RWPE1 (cell line): ENCODE results near the gene ADAMTS10.

ENCODE experiments used
- CTCF ChIA-PET: fragments of 350-600 bp; sonication (Branson Sonifier 250); formaldehyde crosslinking; extraction: SDS; loops from one replicate; lab custom pipeline; 2021; lab: Yijun Ruan, JAX
- POLR2A ChIA-PET: fragments of 400-600 bp; formaldehyde crosslinking; extraction: SDS; loops from one replicate; lab custom pipeline; 2020; ENCODE audit warnings: antibody characterized with exemption; ENCODE audit not compliant: low non-redundant PET; lab: Yijun Ruan, JAX
- DNase-seq: peaks from one replicate; pipeline ENCODE4 v3.0.0; 2012; ENCODE audit warnings: low spot score
- H3K27ac ChIP-seq: fragments of 450-650 bp; 2 replicates; pipeline ENCODE4 v1.5.1; 2017
- TF ChIP-seq, protein P1 (sequence below): fragments of 450-650 bp; conservative IDR thresholded peaks from 2 replicates; pipeline ENCODE4 v1.5.1; 2017; ENCODE audit warnings: low read depth, mild to moderate bottlenecking

ADAMTS10 gene

DNA sequence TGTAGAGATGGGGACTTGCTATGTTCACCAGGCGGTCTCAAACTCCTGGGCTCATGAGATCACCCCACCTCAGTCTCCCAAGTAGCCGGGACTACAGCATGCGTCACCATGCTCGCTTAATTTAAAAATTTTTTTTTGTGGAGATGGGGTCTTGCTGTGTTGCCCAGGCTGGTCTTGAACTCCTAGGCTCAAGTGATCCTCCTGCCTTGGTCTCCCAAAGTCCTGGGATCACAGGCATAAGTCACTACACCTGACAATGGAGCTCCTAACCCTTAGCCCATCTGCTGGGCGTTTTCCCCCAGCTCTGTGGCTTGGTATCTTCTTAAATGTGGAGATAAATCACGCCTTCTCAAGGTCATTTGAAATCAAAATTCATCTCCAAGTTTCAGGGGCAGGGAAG, 6.3 kb upstream of the ADAMTS10 start:
- TF ChIP-seq, protein P1, sequence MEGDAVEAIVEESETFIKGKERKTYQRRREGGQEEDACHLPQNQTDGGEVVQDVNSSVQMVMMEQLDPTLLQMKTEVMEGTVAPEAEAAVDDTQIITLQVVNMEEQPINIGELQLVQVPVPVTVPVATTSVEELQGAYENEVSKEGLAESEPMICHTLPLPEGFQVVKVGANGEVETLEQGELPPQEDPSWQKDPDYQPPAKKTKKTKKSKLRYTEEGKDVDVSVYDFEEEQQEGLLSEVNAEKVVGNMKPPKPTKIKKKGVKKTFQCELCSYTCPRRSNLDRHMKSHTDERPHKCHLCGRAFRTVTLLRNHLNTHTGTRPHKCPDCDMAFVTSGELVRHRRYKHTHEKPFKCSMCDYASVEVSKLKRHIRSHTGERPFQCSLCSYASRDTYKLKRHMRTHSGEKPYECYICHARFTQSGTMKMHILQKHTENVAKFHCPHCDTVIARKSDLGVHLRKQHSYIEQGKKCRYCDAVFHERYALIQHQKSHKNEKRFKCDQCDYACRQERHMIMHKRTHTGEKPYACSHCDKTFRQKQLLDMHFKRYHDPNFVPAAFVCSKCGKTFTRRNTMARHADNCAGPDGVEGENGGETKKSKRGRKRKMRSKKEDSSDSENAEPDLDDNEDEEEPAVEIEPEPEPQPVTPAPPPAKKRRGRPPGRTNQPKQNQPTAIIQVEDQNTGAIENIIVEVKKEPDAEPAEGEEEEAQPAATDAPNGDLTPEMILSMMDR, result no peak
- ChIA-PET CTCF (interaction anchor here (0.7 kb wide), 1 partner anchor 77 kb away, joined by 3 read pairs; no protein-coding TSS in a partner anchor), POLR2A (interaction anchor here (0.6 kb wide), 1 partner anchor 1796 kb away, joined by 4 read pairs; no protein-coding TSS in a partner anchor)
- DNase-seq, result no peak
- no peak overlapping the region for H3K27ac ChIP-seq

DNA sequence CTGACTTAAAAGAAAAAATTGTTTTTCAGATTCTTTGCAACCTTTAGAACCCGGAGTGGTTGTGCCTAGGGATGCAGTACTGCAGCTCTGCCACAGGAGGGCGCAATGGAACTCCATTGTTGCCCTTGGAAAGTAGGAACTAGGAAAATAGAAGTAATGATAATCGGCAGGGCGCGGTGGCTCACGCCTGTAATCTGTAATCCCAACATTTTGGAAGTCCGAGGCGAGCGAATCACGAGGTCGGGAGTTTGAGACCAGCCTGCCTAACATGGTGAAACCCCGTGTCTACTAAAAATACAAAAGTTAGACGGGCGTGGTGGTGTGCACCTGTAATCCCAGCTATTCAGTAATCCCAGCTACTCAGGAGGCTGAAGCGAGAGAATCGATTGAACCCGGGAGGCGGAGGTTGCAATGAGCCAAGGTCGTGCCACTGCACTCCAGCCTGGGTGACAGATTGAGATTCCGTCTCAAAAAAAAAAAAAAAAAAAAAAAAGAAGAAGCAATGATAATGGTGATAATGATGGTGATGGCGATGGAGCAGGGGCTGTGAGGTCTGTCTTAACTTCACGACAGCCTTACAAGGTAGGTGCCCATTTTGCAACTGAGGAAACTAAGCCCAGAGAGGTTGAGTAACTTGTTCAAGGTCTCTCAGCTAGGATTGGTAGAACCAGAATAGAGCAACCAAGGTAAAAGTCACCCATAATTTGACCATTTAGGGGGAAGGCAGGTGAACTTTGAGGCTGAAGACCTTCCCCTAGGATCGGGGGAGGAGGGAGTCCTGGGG, 5.5 kb upstream of the ADAMTS10 start:
- TF ChIP-seq, protein P1, result peak; percentile 75
- DNase-seq, result peak; percentile 55

DNA sequence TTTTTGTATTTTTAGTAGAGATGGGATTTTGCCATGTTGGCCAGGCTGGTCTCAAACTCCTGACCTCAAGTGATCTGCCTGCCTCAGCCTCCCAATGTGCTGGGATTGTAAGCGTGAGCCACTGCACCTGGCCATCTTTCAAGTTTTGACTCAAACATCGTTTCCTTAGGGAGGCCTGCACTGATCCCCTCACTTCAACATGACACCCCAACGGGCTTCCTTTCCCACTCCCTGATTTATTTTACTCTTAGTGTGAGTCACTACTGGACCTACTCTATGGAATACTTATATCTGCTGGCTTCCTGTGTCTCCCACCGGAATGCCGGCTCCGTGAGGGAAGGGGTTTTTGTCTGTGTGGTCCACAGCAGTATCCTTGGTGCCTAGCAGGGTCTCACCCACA, 4.5 kb upstream of the ADAMTS10 start:
- H3K27ac ChIP-seq, result no peak overlapping the region
- DNase-seq, result no peak
- CTCF ChIA-PET, result interaction anchor here (0.8 kb wide), 2 partner anchors 27 to 33 kb away, joined by 4 read pairs; no protein-coding TSS in a partner anchor
- POLR2A ChIA-PET, result no interaction called here
- TF ChIP-seq, protein P1, result no peak

More for the DNA sequence above, 5.5 kb upstream of the ADAMTS10 start:
- no peak overlapping the region for H3K27ac ChIP-seq
- CTCF ChIA-PET, result interaction anchor here (0.8 kb wide), 2 partner anchors 26 to 34 kb away, joined by 4 read pairs; no protein-coding TSS in a partner anchor
- POLR2A ChIA-PET, result no interaction called here

DNA sequence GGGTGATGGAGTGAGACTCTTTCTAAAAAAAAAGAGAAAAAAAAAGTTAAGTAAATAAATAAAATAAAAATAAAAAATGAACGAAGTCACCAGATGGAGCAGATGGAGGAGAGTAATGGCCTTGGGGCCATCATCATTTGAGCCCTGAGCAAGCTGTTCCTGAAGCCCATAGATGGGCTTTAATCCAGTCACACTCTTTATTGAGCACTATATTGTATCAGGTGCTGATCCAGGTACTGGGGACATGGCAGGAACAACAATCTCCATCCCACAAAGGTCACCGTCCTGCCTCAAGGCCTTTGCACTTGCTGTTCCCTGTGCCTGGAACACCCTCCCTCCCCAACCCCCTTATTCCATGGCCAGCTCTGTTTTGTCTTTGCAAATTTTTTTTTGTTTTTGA, 3.9 kb upstream of the ADAMTS10 start:
- no peak overlapping the region for H3K27ac ChIP-seq
- ChIA-PET CTCF (interaction anchor here (0.6 kb wide), 2 partner anchors 18 to 465 kb away, joined by 3 to 4 read pairs; partner anchors contain the start of gene FBN3), POLR2A (no interaction called here)
- no peak for DNase-seq
- TF ChIP-seq, protein P1, result no peak

DNA sequence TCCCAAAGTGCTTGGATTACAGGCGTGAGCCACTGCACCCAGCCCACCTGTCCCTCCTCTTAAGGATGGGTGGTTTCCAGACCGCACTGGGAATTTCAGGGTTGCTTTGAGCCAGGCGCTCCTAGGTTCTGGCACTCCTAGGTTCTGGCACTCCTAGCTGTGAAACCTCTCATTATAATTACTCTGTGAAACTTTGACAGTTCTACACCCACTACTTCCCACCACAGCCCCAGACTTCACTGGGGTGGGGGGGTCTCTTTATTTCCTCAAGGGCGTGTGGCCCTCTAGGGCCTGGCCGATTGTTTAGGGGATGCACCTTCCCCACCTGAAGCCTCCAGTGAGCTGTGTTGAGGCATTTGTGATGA, 2.3 kb upstream of the ADAMTS10 start:
- TF ChIP-seq, protein P1, result no peak
- POLR2A ChIA-PET, result interaction anchor here (0.6 kb wide), 1 partner anchor 220 kb away, joined by 3 read pairs; no protein-coding TSS in a partner anchor
- CTCF ChIA-PET, result no interaction called here
- no peak for DNase-seq
- no peak overlapping the region for H3K27ac ChIP-seq

DNA sequence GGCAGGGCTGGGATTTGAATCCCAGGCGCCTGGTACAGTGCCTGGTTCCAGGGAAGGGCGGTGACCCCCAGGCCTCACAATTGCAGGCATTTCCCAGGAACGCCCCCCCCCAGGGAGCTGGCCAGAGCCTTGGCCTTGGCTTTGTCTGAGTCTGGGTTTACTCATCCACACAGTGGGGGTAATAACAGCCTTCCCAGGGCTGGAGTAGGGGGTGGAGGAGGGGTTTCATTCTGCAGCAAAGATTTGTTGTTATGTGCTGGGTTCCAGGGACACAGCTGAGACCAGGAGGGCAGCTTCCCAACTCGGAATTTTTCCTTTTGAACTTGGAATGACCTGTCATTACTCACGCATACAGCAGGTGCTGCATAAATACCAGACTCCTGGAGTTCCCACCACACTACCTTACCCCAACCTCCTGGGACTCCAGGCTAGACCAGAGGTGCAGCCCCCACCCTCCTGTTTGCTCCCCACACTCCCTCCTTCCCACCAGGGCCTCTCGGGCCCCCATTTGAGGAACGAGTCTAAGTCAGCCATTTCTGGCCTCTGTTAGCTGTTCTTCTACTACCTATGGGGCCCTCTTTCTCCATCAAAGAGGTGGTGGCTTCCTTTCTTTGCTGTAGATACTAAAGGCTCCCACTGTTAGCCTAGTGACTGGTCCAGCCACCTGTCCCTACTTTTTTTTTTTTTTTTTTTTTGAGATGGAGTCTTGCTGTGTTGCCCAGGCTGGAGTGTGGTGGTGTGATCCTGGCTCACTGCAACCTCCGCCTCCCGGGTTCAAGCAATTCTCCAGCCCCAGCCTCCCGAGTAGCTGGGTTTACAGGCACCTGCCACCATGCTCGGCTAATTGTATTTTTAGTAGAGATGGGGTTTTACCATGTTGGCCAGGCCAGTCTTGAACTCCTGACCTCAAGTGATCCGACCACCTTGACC, 1.6 kb upstream of the ADAMTS10 start:
- TF ChIP-seq, protein P1, result no peak
- DNase-seq, result no peak
- no peak overlapping the region for H3K27ac ChIP-seq
- ChIA-PET CTCF (no interaction called here), POLR2A (interaction anchor here (0.6 kb wide), 2 partner anchors 221 to 1562 kb away, joined by 3 read pairs; no protein-coding TSS in a partner anchor)
